Measurements from ENCODE around the gene ZNF343.
A peak's percentile ranks its signal among the peaks of the same experiment; 100 is the strongest.

ZNF343 gene

DNA sequence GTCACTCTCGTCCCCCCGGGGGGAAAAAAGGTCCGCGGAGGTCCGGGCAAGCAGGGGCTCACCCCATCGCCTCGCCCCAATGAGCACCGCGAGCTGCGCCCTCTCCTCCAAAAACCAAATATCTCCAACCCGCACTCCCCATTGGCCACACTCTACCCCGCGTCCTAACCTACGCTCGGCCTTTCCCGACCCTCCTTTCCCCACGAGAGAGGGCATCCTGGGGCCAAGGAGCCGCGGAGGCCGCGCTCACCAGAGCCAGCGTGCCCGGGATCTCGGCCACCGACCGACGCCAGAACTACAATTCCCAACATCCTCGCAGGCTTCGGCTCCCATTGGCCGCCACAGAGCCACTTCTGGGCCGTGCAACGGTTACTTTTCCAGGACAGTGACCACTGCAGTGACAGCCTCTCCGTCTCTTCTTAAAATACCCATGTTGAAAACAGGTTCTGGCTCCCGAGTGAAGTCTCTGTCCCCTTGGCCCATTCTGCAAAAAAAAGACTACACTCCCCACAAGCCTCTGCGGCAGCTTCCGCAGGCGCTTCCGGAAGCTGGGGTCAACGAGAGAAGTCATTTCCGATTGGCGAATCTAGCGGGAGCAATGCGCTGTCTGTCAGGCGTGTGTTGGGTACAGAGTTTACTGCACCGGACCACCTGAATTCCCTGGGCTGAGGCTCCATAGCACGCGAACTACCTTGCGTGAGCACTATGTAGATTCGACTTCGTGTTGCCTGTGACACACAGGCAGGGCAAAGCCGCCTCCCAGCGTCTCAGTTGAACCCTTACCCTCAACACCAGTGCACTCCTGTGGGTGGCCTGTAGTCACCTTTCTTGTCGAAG, at the start of gene ZNF343:
TSS of gene ZNF343 (minus strand) at position 285 of the 837 bp plus-strand sequence. CDS start 15,020 bp downstream, outside the sequence.
- peaks cover 6 to 17% of the 10 kb centered on the region in 2 donors for H3K4me1 Mint-ChIP-seq
- peaks cover 10% of the 10 kb centered on the region in 2 donors for H3K36me3 Mint-ChIP-seq
- peak within 1 kb of the TSS; percentile 99 to 100 for H3K4me3 Mint-ChIP-seq
- H3K27ac Mint-ChIP-seq, result peak within 1 kb of the TSS; percentile 98
- DNase-seq (peak; percentile 73), ATAC-seq (replicated peaks) (peak; percentile 97)
- H3K9me3 Mint-ChIP-seq, result no peaks in the 10 kb centered on the region
- peaks cover 4 to 9% of the 10 kb centered on the region in 2 donors for H3K27me3 Mint-ChIP-seq

- ATAC-seq (replicated peaks) (no peak), DNase-seq (no peak)
- Mint-ChIP-seq H3K27me3 (peaks cover 50 to 71% of the 10 kb centered on the region in 2 donors), H3K27ac (peak overlapping the region; percentile 42), H3K36me3 (no peaks in the 10 kb centered on the region), H3K9me3 (no peaks in the 10 kb centered on the region), H3K4me3 (peak overlapping the region in 1 of 2 donors; percentile 29), H3K4me1 (no peaks in the 10 kb centered on the region)
Observed at GRCh38 chr20:2557873-2558580, 49.3 kb upstream of the ZNF343 start.

GRCh38 chr20:2545594-2545993, 36.9 kb upstream of the ZNF343 start:
- no peak overlapping the region for H3K27ac Mint-ChIP-seq
- H3K4me3 Mint-ChIP-seq, result no peak overlapping the region
- H3K36me3 Mint-ChIP-seq, result no peaks in the 10 kb centered on the region
- no peaks in the 10 kb centered on the region for H3K9me3 Mint-ChIP-seq
- peaks cover 20 to 35% of the 10 kb centered on the region in 2 donors for H3K27me3 Mint-ChIP-seq
- DNase-seq (no peak), ATAC-seq (replicated peaks) (no peak)
- no peaks in the 10 kb centered on the region for H3K4me1 Mint-ChIP-seq

GRCh38 chr20:2544211-2544610, 35.5 kb upstream of the ZNF343 start:
- H3K4me1 Mint-ChIP-seq, result no peaks in the 10 kb centered on the region
- H3K36me3 Mint-ChIP-seq, result no peaks in the 10 kb centered on the region
- no peaks in the 10 kb centered on the region for H3K9me3 Mint-ChIP-seq
- peaks cover 18 to 32% of the 10 kb centered on the region in 2 donors for H3K27me3 Mint-ChIP-seq
- DNase-seq, result no peak
- H3K27ac Mint-ChIP-seq, result no peak overlapping the region
- H3K4me3 Mint-ChIP-seq, result no peak overlapping the region
- no peak for ATAC-seq (replicated peaks)

DNA sequence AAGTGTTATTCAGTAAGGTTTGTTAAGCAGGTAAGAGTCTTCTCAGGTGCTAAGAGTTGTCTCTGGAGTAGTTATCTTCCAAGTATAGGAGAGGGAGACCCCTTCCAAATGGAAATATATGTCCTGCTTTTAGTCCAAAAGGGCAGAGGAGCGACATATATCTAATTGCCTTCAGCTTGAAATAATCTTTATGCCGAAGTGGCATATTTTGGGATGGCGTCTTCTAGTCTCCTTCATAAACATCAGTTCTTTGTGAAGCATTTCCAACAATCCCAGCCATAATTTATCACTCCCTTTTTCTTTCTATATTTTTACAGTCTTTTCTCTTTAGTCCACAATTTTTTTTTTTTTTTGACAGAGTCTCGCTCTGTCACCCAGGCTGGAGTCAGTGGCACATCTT, 33.6 kb upstream of the ZNF343 start:
- no peaks in the 10 kb centered on the region for H3K9me3 Mint-ChIP-seq
- ATAC-seq (replicated peaks) (no peak), DNase-seq (no peak)
- no peak overlapping the region for H3K27ac Mint-ChIP-seq
- H3K27me3 Mint-ChIP-seq, result peaks cover 28 to 49% of the 10 kb centered on the region in 2 donors
- H3K4me1 Mint-ChIP-seq, result no peaks in the 10 kb centered on the region
- no peaks in the 10 kb centered on the region for H3K36me3 Mint-ChIP-seq
- no peak overlapping the region for H3K4me3 Mint-ChIP-seq

DNA sequence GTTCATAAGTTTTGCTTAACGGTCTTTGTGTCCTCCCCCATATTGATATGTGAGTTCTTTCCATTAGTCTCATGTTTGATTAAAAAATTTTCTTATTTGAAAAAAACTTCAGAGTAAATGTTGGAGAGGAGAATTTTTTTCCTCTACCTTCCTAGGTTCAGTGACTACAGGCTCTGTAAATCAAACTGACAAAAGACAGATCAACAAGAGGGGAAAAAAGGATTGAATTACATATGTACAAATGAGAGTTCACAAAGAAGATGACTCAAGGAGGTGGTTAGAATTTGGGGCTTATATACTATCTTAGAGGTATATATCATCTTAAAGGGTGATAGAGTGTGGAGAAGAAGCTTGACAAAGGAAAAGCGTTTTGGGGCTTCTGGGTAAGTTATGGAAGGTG, 33.2 kb upstream of the ZNF343 start:
- Mint-ChIP-seq H3K4me1 (no peaks in the 10 kb centered on the region), H3K27ac (no peak overlapping the region), H3K4me3 (no peak overlapping the region), H3K9me3 (no peaks in the 10 kb centered on the region), H3K36me3 (no peaks in the 10 kb centered on the region), H3K27me3 (peaks cover 33 to 54% of the 10 kb centered on the region in 2 donors)
- ATAC-seq (replicated peaks) (no peak), DNase-seq (no peak)

DNA sequence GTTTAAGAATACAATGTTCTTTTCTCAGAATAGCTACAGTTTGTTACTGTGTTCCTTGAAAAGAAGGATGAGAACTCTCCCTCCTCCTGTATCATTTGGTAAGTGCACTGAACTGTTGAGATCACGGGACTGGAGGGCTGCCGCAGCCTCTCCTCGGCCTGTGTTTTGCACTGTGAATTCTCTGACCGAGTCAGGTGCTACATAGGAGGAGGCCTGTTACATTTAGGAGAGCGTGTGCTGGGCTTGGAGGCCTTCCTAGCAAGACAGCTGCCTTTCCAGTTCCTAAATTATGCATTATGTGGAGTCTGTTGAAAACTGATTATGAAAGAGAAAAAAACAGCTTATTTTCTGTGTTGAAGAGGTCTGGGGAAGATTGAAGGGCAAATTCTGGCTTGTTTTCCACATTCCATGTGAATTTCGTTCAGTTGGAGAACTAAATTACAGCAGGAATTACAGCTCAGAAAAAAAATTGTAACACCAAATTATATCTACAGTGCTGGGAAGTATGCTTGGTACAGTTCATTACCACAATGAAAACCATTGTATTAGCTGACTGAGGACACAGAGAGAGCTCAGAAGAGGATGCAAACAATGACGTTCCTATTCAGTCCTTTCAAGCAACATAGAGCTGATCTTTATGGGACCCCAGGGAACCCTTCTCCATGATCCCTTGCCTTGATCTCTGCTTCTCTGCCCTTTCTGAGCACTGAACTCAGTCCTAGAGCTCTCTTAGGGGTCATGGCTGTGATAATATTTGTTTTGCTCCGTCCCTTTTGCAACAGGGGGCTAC, 30.4 kb upstream of the ZNF343 start:
- Mint-ChIP-seq H3K4me1 (no peaks in the 10 kb centered on the region), H3K27me3 (peaks cover 28 to 50% of the 10 kb centered on the region in 2 donors), H3K4me3 (no peak overlapping the region), H3K27ac (no peak overlapping the region), H3K9me3 (no peaks in the 10 kb centered on the region), H3K36me3 (no peaks in the 10 kb centered on the region)
- DNase-seq, result no peak
- ATAC-seq (replicated peaks), result no peak

GRCh38 chr20:2538356-2538755, 29.6 kb upstream of the ZNF343 start:
- H3K27me3 Mint-ChIP-seq, result peaks cover 34 to 55% of the 10 kb centered on the region in 2 donors
- no peaks in the 10 kb centered on the region for H3K9me3 Mint-ChIP-seq
- H3K4me1 Mint-ChIP-seq, result no peaks in the 10 kb centered on the region
- DNase-seq, result no peak
- ATAC-seq (replicated peaks), result no peak
- no peak overlapping the region for H3K27ac Mint-ChIP-seq
- no peaks in the 10 kb centered on the region for H3K36me3 Mint-ChIP-seq
- no peak overlapping the region for H3K4me3 Mint-ChIP-seq

GRCh38 chr20:2537101-2537500, 28.4 kb upstream of the ZNF343 start:
- no peaks in the 10 kb centered on the region for H3K4me1 Mint-ChIP-seq
- peaks cover 41 to 61% of the 10 kb centered on the region in 2 donors for H3K27me3 Mint-ChIP-seq
- no peak for ATAC-seq (replicated peaks)
- H3K9me3 Mint-ChIP-seq, result no peaks in the 10 kb centered on the region
- no peak overlapping the region for H3K27ac Mint-ChIP-seq
- no peak overlapping the region for H3K4me3 Mint-ChIP-seq
- H3K36me3 Mint-ChIP-seq, result no peaks in the 10 kb centered on the region
- no peak for DNase-seq

DNA sequence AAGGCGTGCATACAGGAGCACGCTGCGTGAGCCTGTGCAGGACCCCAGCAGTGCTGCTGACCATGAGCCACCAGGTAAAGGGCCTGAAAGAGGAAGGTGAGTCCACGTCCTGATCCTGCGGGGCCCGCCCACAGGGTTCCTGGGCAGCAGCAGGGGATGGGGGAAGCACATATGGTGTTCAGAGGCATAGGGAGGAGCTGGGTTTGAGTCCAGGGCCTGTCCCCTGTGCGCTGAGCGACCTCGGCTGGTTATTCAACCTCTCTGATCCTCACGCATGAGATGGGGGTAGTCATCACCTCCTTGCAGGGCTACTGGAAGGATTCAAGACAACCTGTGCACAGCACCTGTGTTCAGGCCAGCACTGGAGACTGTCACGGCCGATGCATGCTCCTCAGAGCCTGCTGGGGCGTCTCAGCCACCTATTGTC, 27.9 kb upstream of the ZNF343 start, which contains the start of gene TMC2:
TSS of gene TMC2 (plus strand) at position 14 of the 427 bp plus-strand sequence. CDS start at position 63, 49 bp downstream.
- no peaks in the 10 kb centered on the region for H3K9me3 Mint-ChIP-seq
- no peak within 1 kb of the TSS for H3K27ac Mint-ChIP-seq
- H3K27me3 Mint-ChIP-seq, result peaks cover 41 to 56% of the 10 kb centered on the region in 2 donors
- H3K4me1 Mint-ChIP-seq, result no peaks in the 10 kb centered on the region
- H3K36me3 Mint-ChIP-seq, result no peaks in the 10 kb centered on the region
- no peak for DNase-seq
- no peak within 1 kb of the TSS for H3K4me3 Mint-ChIP-seq
- ATAC-seq (replicated peaks), result no peak

DNA sequence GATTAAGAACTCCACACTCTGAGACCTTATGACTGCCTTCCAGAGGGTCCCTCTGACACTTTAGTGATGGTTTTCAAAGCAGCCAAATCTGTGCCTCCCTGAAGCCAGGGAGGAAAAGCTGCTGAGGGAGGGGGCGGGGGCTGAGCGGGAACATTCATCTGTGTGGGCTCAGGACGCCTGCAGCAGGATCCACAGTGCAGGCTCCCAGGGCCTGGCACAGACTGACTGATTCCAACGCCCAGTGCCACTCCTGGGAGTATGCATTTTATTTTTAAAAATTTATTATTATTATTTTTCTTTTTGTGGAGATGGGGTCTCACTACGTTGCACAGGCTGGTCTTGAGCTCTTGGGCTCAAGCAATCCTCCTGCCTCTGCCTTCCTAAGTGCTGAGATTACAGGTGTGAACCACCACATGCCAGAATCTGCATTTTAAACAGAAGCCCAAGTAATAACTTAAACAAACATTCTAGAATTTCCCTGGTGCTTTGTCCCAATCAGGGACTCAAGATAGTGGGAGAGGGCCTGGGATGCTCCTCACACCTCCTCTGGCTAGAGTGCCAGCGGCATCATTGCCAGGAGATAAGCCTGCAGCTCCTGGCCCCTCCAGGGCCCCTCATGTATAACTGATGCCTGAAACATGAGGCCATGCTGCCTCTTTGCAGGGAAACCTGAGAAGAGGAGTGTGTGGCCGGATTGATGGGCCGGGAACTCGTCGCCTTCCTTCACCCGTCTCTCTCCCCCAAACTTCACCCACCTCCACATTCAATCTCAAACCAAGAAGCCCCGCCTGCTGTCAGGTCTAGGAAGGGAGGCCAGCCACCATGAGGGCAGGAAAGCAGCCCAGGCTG, 27.2 kb upstream of the ZNF343 start:
- H3K4me1 Mint-ChIP-seq, result no peaks in the 10 kb centered on the region
- H3K36me3 Mint-ChIP-seq, result no peaks in the 10 kb centered on the region
- no peak for DNase-seq
- H3K27me3 Mint-ChIP-seq, result peaks cover 39 to 50% of the 10 kb centered on the region in 2 donors
- H3K9me3 Mint-ChIP-seq, result no peaks in the 10 kb centered on the region
- ATAC-seq (replicated peaks), result no peak
- H3K27ac Mint-ChIP-seq, result no peak overlapping the region
- no peak overlapping the region for H3K4me3 Mint-ChIP-seq

- no peak overlapping the region for H3K27ac Mint-ChIP-seq
- H3K4me3 Mint-ChIP-seq, result no peak overlapping the region
- no peak for DNase-seq
- H3K4me1 Mint-ChIP-seq, result peaks cover 7% of the 10 kb centered on the region in 2 donors
- no peak for ATAC-seq (replicated peaks)
- H3K36me3 Mint-ChIP-seq, result no peaks in the 10 kb centered on the region
- peaks cover 33 to 35% of the 10 kb centered on the region in 2 donors for H3K27me3 Mint-ChIP-seq
- H3K9me3 Mint-ChIP-seq, result no peaks in the 10 kb centered on the region
Observed at GRCh38 chr20:2533118-2533517, 24.4 kb upstream of the ZNF343 start.

DNA sequence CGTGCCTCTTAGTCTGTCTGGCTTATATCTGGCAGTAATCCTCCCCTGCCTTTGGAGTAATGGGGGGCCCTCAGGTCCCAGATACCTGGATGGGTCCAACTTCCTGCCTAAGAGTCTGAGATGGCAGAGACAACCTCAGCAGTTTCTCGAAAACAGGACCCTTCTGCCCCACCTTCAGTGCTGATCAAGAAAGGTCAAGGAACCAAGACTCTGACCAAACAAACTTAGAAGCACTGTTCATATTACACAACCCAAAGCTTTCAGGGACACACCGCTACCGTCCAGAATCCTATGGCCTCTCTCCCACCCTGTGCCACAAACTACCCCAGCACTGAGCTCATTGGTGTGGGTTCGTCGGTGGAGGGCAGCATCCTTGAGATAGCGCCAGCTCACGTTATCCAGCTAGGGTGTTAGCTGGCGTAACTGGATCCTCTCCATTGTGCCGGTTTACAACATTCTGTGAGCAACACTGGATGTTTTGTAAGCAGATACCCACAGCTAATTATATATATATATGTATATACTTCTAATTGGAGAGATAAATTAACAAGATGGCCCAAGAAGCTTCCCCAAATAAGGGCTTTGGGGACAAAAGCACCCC, 20.1 kb upstream of the ZNF343 start:
- no peak for ATAC-seq (replicated peaks)
- H3K4me3 Mint-ChIP-seq, result no peak overlapping the region
- H3K4me1 Mint-ChIP-seq, result peaks cover 18 to 21% of the 10 kb centered on the region in 2 donors
- peaks cover 16 to 23% of the 10 kb centered on the region in 2 donors for H3K27me3 Mint-ChIP-seq
- H3K36me3 Mint-ChIP-seq, result no peaks in the 10 kb centered on the region
- no peak overlapping the region for H3K27ac Mint-ChIP-seq
- no peaks in the 10 kb centered on the region for H3K9me3 Mint-ChIP-seq
- no peak for DNase-seq

Data from stimulated activated naive B cell treated with anti-CD40 and anti-IgM and Interleukin-4, amounts not matched to agents 10 μg/mL and 1 μg/mL and 100 μg/mL, for 72 hours (primary cell).